ENCODE data around the gene ASB1.
"Not testable (repeated sequence)": the region's sequence is repeated elsewhere in the genome, so short reads cannot be mapped to it uniquely, and the experiment has no call there.

The ASB1 gene

DNA sequence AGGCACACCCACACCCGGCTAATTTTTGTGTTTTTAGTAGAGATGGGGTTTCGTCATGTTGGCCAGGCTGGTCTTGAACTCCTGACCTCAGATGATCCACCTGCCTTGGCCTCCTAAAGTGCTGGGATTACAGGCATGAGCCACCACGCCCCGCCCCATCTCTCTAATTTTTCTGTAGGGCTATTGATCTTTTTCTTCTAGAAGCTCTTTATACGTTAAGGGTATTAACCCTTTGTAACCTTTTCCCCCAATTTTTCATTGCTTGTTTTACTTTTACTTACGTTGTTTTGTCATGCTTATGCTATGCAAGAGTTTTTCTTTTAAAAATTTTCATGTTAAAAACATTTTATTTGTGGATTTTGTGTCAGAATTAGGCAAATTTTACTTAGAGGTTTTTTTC, 15.5 kb downstream of the ASB1 start:
- DNase-seq (ENCODE audit: low read depth in 2 of 2), result not testable (repeated sequence)

DNA sequence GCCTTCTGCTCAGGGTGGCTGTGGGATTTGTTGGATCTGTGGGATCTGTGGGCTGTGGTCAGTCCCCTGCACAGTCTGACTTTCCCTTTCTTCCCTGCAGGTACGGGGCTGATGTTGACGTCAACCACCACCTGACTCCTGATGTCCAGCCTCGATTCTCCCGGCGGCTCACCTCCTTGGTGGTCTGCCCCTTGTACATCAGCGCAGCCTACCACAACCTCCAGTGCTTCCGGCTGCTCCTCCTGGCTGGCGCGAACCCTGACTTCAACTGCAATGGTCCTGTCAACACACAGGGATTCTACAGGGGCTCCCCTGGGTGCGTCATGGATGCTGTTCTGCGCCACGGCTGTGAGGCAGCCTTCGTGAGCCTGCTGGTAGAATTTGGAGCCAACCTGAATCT, 17.5 kb downstream of the ASB1 start:
- DNase-seq (ENCODE audit: low read depth in 2 of 2), result no peak

DNA sequence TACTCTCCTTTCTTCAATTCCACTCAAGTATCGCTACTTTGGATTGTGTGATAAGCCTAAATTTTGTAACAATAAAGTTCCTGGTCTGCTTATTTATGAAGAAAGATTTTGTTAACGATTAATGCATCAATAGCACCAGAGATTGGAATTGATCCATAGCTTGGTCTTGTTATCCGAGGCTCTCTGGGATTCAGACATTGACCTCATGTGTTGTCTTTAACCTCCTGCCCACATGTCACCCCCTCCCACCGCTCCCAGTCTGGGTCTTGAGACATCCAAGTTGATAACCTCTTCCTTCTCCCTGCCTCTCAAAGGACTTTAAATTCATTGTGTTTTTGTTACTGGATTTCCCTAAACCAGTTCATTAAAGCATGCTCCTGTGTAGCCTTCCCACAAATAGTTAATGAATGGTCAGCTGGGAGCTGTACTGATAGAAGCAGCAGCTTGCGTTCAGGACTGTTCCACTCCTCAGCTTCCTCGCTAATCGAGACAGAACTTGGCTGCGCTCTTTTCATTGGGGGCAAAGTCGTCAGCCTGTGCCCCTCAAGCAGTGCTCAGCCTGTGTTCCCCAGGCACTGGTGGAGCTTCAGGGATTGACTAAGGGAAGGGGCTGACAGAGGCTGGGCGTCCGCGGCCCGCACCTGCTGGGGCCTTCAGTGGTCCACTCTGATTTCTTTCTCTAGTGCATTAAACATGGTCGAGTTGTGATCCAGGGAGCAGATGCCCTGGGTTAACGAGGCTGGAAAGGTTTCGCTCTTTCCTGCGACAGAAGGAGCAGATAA, 18.9 kb downstream of the ASB1 start:
- no peak for DNase-seq (ENCODE audit: low read depth in 2 of 2)

DNA sequence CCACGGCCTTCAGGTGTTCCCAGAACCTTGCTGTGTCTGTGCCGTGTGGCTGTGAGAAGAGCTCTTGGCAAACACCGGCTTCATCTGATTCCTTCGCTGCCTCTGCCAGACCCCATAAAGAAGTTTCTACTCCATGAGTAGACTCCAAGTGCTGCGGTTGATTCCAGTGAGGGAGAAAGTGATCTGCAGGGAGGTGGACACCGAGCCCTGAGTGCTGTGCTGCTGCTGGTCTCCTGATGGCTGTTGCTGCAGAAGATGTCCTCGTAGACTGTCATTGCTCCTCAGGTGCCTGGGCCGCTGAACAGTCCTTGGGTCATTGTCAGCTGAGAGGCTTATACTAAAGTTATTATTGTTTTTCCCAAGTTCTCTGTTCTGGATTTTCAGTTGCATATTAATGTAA, 19.6 kb downstream of the ASB1 start:
- no peak for DNase-seq (ENCODE audit: low read depth in 2 of 2)

DNA sequence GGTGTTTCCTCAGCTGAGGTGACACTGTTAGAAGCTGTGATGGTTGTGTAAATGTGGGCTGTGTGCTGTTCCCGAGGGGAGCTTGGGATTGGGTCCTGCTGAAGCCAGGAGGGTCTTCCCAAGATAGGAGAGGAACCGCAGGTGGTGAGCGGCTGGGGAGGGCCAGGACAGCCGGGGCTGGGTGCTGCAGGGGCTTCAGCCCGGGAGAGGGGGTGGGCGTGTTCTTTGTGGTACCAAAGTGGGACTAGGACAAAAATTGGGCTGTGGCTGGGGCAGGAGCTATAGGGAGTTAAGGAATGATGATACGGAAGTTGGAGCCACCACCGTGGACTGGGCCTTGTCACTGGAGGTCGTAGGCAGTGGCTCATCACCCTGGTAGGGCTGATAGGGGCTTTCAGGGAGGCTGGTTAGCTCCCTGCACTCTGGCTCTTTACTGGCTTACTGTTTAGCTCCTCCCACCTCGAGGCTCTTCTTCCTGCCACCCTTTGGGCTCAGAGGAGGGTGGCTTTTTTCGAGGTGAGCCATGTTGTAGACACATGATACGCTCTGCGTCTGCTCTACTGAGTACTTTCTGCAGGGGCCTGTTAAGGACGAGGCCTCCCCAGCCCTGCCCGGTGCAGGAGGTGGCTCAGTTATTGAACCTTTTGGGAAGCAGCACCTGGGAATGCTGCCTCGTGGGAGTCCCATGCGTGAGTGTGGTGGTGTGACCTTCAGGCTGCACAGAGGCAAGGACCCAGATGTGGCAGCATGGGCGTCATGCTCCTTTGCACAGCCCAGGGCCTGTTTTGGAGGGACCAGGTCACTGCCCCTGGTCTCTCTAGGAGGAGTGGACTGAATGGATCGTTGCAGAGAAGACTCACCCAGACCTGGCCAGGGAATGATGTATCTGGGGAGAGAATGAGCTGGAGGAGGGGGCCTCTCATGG, 21.6 kb downstream of the ASB1 start:
- DNase-seq (ENCODE audit: low read depth in 2 of 2), result no peak

DNA sequence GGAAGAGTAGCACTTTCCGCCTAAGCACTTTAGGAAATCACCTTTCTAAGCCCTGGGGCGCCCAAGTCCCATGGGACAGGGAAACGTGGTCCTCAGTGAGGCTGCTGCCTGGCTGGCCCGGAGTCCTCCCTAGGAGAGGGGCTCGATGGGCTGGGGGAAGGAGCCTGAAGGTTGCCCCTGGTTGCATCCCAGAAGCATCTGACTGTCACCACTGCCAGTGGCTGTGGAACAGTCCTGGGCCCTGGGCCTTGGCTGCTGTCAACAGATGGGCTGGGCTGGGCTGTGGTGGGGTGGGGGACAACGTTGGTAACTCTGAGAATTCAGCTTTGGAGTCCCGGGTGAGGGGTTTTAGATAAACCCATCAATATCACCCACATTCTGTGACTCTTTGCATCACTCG, 22.5 kb downstream of the ASB1 start:
- no peak for DNase-seq (ENCODE audit: low read depth in 2 of 2)

DNA sequence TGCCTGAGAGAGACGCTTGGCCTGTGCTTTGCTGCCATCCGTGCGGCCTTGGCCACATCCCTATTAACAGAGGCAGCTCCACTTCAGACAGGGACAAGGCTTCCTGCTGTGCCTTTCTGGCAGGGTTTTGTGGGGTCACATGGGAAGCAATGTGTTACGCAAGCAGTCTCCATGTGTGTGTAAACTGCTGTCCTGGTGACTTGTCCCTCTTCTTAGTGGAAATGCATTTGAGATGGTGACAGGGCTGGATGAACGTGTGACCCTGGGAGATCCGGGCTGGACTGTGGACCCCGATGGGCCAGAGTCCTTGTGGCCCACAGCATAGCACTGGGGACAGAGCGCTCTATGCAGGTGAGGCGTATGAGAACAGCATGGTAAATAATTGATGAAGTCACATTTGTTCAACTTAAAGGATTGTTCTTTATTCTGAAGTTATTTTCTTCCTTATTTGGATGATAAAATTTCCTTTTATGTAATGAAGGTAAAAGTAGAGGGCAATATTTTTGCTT, 23.2 kb downstream of the ASB1 start:
- DNase-seq (ENCODE audit: low read depth in 2 of 2), result no peak

DNA sequence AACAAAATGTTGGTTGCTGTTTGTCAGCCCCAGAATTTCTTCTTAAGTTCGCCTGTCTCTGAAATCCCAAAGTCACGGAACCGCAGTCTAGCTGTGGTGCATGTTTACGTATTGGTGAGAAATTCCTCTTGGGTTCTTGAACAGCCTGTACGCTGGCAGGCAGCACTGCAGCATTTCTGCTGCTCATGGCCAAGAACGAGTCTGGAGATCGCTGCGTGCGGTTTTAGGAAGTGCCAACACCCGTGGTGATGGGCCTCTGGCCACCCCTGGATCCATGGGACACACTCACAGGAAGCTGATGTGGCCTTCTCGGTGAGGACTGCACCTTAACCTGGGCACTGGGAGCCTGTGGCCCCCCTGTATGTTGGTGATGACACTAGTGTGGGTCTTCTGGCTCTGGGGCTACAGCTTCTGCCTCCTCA, 23.7 kb downstream of the ASB1 start:
- no peak for DNase-seq (ENCODE audit: low read depth in 2 of 2)

DNA sequence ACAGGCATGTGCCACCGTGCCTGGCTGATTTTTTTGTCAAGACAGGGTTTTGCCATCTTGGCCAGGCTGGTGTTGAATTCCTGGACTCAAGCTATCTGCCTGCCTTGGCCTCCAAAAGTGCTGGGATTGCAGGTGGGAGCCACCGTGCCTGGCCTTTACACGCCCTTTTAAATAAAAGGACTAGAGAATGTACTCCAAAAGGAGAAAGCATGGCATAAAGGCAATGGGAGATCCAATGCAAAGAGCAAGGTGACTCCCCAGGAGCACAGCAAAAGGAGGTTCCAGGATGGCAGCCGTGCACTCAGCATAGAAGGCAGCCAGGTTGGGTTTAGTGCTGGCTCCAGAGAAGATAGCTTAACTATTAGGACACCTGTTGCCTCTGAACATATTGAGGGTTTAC, 27.1 kb downstream of the ASB1 start:
- no peak for DNase-seq (ENCODE audit: low read depth in 2 of 2)

DNA sequence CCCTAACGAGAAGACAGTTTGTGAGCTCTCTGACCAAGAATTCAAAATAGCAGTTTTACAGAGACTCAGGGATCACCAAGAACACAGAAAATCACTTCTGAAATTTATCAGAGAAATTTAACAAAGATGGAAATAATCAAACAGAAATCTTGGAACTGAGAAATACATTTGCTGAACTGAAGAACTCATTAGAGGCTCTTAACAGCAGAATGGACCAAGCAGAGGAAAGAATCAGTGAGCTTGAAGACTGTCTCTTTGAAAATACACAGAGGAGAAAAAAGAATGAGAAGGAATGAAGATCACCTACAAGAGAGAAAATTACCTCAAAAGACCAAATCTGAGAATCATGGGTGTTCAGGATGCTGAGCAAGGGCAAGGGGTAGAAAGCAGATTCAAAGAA, 29.7 kb downstream of the ASB1 start:
- DNase-seq (ENCODE audit: low read depth in 2 of 2), result no peak

DNA sequence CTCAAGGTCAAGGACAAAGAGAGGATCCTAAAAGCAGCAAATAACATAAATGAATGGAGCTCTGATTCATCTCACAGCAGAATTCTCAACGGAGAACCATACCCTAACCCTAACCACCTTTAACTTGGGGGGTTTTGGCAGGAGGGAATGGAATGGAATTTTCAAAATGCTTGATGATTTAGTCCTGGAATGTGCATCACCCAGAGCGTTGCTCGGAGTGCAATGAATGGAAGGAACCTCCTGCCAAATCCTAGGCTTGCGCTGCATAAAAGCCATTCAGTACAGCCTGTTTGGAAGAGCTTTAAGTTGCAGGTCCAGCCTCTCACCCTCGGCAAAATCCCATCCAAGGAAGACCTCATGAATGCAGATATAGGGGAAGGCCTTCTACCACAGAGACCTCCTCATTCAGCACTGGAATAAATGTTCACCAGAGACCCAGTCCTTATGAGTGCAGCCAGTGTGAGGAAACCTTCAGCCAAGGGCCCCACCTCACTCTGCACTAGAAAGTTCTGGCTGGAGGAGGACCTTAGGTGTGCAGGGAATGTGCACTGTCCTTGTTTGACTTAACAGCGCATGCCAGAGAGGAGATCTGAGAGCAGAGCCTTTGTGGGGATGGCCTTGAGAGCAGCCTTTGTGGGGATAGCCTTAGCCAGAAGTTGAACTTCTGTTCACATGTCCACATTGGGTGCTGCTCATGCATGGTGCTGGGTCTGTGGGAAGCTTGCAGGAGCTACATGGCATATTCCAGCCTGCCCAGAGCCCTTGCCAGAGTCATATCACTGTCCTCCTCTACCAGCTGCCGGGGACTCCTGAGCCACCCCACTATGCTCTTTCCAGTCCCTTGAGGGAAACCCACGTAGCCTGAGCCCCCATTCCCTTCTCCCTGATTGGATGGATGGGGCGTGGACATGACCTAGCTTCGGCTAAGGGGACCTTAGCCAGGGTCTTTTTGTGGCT, 30.5 kb downstream of the ASB1 start:
- DNase-seq (ENCODE audit: low read depth in 2 of 2), result no peak

DNA sequence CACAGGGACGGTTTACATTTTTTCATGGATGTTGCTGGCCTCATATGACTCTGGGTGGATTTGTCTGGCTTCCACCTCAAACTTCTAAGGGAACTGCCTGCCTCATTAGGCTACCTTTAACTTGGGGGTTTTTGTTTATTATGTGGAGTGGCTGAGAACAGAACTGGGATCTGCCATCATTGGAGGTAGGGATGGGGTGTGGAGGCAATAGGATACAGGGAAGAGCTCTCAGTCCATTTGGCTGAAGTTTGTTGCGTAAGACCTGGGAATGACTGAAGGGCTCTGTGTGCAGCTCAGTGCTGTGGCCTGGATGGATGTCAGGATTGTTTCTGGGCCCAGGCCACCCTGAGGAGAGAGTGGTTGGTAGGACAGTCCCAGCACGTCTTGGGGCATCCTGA, 31.2 kb downstream of the ASB1 start:
- DNase-seq (ENCODE audit: low read depth in 2 of 2), result no peak

DNA sequence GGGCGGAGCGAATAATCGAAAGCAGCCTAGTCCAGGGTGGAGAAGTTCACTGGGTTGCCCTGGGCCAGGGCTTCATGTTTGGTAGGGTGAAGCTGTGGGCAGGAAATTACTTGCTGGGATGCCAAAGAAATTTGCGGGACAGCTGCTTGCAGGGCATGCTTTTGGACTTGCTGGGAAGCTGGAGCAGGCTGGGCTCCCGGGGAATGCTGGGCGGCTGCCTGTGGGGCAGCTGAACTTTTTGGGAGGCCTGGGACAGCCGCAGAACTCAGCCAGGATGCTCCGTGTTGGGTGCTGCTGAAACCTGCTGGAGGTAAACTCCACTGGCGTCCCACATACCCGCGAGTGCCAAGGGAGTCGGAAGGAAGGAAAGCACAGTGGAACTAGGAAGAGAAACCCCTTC, 31.9 kb downstream of the ASB1 start:
- DNase-seq (ENCODE audit: low read depth in 2 of 2), result no peak

DNA sequence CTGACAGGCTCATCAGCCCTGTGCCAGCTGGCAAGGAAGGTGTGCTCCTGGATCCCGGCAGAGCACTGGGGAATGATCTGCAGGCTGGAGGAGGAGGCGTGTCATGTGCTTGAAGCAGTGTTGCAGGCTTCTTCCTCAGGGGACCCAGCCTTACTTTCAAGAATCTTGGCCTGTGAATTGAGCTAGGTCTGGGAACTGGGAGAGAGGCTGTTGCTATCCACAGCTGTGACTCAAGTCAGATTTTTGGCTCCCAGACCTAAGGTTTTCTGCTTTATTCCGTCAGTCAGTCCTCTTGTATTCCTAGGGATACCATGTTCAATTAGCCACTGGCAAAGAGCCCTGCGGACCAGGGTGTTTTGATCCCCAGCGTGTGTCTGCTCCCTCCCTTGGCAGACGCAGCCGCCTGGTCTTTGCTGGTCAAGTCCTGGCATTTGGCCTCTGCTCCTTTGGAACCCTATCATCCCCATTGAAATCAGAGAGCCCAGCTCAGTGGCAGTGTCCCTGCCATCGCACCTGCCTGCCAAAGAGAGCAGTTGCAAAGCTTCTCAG, 32.4 kb downstream of the ASB1 start:
- no peak for DNase-seq (ENCODE audit: low read depth in 2 of 2)

DNA sequence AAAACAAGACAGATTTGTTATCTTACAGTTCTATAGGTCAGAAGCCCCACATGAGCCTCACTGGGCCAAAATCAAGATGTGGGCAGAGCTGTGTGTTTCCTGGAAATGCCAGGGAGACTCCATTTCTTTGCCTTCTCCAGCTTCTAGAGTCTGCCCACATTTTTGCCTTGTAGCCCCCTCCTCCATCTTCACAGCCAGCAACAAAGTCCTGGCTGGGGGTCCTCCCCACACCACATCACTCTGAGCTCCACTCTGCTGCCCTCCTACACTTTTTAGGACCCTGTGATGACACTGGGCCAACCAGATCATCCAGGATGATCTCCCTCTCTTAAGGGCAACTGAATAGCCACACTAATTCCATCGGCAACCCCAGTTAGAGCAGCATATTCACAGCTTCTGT, 34.3 kb downstream of the ASB1 start:
- DNase-seq (ENCODE audit: low read depth in 2 of 2), result no peak

DNA sequence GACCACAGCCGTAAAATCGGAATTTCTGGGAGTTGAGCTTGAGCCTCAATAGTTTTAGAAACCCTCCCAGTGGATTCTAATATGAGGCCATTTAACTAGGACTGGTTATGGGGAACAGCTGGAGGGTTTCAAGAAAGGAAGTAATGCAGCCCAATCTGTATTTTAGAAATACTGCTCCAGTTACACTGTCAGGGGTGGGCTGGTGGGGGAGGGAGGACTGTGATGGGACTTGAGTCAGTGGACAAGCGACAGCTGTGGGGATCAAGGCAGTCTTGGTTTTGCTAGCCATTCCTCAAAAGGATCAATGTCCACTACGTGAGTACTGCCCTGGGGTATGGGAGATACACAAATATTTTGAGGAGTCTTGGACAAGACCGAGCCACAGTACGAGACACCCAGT, 34.8 kb downstream of the ASB1 start:
- no peak for DNase-seq (ENCODE audit: low read depth in 2 of 2)

DNA sequence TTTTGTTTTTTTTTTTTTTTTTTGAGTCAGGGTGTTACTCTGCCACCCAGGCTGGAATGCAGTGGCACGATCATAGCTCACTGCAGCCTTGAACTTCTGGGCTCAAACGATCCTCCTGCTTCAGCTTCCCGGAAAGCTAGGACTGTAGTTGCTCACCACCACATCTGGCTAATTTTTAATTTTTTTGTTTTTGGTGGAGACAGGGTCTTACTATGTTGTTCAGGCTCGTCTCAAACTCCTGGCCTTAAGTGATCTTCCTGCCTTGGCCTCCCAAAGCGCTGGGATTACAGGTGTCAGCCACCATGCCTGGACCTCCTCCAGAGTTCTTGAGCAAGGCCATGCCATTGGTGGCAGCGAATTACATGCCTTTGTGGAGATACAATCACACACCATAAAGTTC, 35.2 kb downstream of the ASB1 start:
- DNase-seq (ENCODE audit: low read depth in 2 of 2), result no peak

DNA sequence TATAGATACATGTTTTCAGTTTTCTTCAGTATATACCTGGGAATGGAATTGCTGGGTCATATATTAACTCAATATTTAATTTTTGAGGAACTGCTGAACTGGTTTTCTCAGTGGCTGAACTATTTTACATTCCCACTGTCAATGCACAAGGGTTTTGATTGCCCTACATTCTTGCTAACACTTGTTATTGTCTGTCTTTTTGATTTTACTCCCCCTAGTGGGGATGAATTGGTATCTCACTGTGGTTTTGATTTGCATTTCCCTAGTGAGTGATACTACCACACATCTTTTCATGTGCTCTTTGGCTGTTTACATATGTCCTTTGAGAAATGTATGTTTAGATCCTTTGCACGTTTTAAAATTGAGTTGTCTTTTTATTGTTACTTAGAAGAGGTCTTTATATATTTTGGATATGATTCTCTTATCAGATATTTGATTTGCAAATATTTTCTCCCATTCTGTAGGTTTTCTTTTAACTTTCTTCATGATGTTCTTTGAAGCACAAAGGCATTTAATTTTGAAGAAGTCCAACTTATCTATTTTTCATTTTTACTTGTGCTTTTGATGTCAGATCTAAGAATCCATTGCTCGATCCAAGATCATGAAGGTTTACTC, 36.2 kb downstream of the ASB1 start:
- DNase-seq (ENCODE audit: low read depth in 2 of 2), result no peak

DNA sequence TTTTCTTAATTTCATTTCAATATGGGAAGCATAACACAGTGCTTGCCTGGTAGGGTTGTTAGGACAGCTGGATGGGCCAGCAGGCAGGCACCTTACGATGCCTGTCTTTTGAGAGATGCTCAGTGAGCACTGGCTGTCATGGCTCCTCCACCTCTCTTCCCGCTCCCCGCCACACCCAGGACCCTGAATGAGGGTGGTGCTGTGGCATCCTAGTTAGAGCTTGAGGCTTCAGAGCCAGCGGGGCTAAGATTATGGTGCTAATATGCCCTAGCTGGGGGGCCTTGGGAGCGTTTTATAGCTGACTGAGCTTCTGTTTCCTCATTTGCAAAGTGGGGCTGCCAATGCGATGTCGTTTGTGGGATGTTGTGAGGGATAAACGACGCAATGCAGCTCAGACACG, 37.7 kb downstream of the ASB1 start:
- DNase-seq (ENCODE audit: low read depth in 2 of 2), result no peak

DNA sequence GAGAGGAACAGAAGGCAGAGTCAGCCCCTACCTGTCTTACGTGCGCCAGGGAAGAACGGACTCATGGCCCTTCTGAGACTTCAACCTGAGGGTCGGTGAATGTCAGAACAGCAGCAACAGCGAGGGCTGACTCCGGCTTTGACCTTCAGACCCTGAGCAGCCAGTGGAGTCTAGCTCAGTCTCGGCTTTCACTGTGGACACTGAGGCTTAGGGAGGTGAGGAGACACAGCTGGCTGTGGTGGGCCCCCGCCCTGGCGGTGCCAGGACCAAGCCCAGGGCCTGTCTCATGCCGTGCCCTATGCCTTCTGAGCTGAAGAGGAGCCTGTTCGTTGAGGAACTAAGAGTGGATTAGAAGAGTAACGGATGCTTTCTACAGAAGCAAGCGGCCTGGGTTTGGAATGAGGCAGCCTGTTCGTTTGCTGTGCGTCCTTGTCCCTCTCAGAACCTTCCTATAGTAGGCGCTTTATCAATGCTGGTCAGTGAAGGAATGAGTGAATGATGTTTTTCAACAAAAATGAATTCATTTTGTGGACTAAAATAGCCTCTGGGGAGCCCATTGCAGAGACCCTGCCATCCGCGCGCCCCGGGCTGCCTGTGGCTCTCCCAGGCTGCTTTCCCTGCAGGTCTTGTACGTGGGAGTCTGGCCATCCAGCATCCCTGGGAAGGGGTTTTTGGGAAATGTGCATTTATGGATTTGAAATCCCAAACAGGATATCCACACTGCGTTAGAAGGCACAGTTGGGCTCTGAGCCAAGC, 38.9 kb downstream of the ASB1 start:
- DNase-seq (ENCODE audit: low read depth in 2 of 2), result no peak
